Measurements from ENCODE around the gene SH3GL3.

- TF ChIP-seq EP300 (IDR thresholded peaks at IDR 0.05; ENCODE audit: borderline replicate concordance) (no peak), YY1 (IDR thresholded peaks at IDR 0.05; ENCODE audit: low read depth) (no peak), RAD21 (IDR thresholded peaks at IDR 0.05; ENCODE audit: low read depth) (no peak), TAF1 (IDR thresholded peaks at IDR 0.05; ENCODE audit: low read depth) (no peak), EGR1 (IDR thresholded peaks at IDR 0.05) (no peak), CEBPB (IDR thresholded peaks at IDR 0.05) (no peak), NFIC (IDR thresholded peaks at IDR 0.05) (no peak), FOXM1 (IDR thresholded peaks at IDR 0.05; ENCODE audit: borderline replicate concordance, low read depth) (no peak), ZBTB7A (IDR thresholded peaks at IDR 0.05; ENCODE audit: low read depth) (no peak), MAX (IDR thresholded peaks at IDR 0.05) (no peak), TCF12 (IDR thresholded peaks at IDR 0.05; ENCODE audit: low read depth) (no peak), CREB1 (IDR thresholded peaks at IDR 0.05; ENCODE audit: low read depth) (no peak)
- TF ChIP-seq, protein P1, sequence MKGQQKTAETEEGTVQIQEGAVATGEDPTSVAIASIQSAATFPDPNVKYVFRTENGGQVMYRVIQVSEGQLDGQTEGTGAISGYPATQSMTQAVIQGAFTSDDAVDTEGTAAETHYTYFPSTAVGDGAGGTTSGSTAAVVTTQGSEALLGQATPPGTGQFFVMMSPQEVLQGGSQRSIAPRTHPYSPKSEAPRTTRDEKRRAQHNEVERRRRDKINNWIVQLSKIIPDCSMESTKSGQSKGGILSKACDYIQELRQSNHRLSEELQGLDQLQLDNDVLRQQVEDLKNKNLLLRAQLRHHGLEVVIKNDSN (IDR thresholded peaks at IDR 0.05) = no peak
- TF ChIP-seq, protein P2, sequence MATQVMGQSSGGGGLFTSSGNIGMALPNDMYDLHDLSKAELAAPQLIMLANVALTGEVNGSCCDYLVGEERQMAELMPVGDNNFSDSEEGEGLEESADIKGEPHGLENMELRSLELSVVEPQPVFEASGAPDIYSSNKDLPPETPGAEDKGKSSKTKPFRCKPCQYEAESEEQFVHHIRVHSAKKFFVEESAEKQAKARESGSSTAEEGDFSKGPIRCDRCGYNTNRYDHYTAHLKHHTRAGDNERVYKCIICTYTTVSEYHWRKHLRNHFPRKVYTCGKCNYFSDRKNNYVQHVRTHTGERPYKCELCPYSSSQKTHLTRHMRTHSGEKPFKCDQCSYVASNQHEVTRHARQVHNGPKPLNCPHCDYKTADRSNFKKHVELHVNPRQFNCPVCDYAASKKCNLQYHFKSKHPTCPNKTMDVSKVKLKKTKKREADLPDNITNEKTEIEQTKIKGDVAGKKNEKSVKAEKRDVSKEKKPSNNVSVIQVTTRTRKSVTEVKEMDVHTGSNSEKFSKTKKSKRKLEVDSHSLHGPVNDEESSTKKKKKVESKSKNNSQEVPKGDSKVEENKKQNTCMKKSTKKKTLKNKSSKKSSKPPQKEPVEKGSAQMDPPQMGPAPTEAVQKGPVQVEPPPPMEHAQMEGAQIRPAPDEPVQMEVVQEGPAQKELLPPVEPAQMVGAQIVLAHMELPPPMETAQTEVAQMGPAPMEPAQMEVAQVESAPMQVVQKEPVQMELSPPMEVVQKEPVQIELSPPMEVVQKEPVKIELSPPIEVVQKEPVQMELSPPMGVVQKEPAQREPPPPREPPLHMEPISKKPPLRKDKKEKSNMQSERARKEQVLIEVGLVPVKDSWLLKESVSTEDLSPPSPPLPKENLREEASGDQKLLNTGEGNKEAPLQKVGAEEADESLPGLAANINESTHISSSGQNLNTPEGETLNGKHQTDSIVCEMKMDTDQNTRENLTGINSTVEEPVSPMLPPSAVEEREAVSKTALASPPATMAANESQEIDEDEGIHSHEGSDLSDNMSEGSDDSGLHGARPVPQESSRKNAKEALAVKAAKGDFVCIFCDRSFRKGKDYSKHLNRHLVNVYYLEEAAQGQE (IDR thresholded peaks at IDR 0.05; ENCODE audit: low read depth) = no peak
Observed at GRCh38 chr15:83449250-83449671, 2.1 kb downstream of the SH3GL3 start.

All from Ishikawa (cell line).